K562 (cell line): ENCODE measurements around the gene STK32C. TPM values are rescaled to one million over a fixed set of nuclear protein-coding genes. Genes with fewer than 3 reads are reported as not detected.

Source experiments
- ATAC-seq: fragments of 200-7000 bp; cut with Tn5 transposase; 3 replicates; pipeline ENCODE4 v1.9.1; 2020; ENCODE audit warnings: moderate library complexity
- BruUV-seq: library from RNA; stranded (reverse); fragments of 400-500 nt; replicated peaks from 2 replicates; lab custom pipeline; 2021; lab: Mats Ljungman, UMichigan
- CTCF ChIA-PET: fragments of 300-600 bp; formaldehyde crosslinking; extraction: SDS; loops from one replicate; lab custom pipeline; 2021; ENCODE audit warnings: low intra/inter-chr PET ratio; lab: Yijun Ruan, JAX
- POLR2A ChIA-PET: fragments of 300-600, 350-650 bp; sonication (Branson Sonifier 250); formaldehyde crosslinking; extraction: SDS; loops from one replicate; lab custom pipeline; 2021; ENCODE audit warnings: antibody characterized with exemption, inconsistent platforms; lab: Yijun Ruan, JAX
- DNase-seq, 4 experiments: peaks; one replicate each; pipeline versions ENCODE4 v3.0.0 to v3.0.0-alpha.2; 2011 to 2018; ENCODE audit warnings: low spot score in 3 of 4, mixed read lengths in 3 of 4; ENCODE audit errors: extremely low read depth in 1 of 4
- FAIRE-seq: peaks from 2 replicates; lab custom pipeline; 2011; peaks lifted over from hg19 to GRCh38; lab: Jason Lieb, UNC
- H2AFZ ChIP-seq: 2 replicates; pipeline ENCODE4 v1.6.0; 2011; ENCODE audit warnings: low read depth, low read length, control low read depth, inconsistent platforms
- H3K27ac ChIP-seq: fragments of 200-600 bp; 3 replicates; pipeline ENCODE4 v1.8.0; 2011; ENCODE audit warnings: low read depth, mild to moderate bottlenecking, control low read depth, inconsistent platforms, low read length, moderate library complexity, mixed read lengths; ENCODE audit errors: extremely low read depth
- H3K27me3 ChIP-seq, 2 experiments: fragments of 300-600 bp in 1 of 2; 2 replicates in 1 of 2; 3 replicates in 1 of 2; pipeline versions ENCODE4 v1.6.0 to v1.8.0; 2011; ENCODE audit warnings: inconsistent platforms in 2 of 2, low read length in 2 of 2, mild to moderate bottlenecking in 1 of 2, mixed read lengths in 1 of 2, moderate library complexity in 1 of 2; ENCODE audit not compliant: control insufficient read depth in 2 of 2, insufficient read depth in 2 of 2
- H3K36me3 ChIP-seq: fragments of 300-600 bp; 3 replicates; pipeline ENCODE4 v1.8.0; 2011; ENCODE audit warnings: mild to moderate bottlenecking, low read length, inconsistent platforms; ENCODE audit not compliant: control insufficient read depth, insufficient read depth
- H3K4me1 ChIP-seq, 2 experiments: fragments of 200-600 bp in 1 of 2; replicated peaks in 1 of 2; 2 replicates in 1 of 2; 3 replicates in 1 of 2; pipeline versions ENCODE4 v1.5.1 to v1.8.0; 2011; ENCODE audit warnings: inconsistent platforms in 2 of 2, low read length in 2 of 2, mild to moderate bottlenecking in 1 of 2, mixed read lengths in 1 of 2, moderate library complexity in 1 of 2; ENCODE audit not compliant: control insufficient read depth in 2 of 2, insufficient read depth in 2 of 2
- H3K4me2 ChIP-seq: 2 replicates; pipeline ENCODE4 v1.6.1; 2011; ENCODE audit warnings: low read length, control low read depth, inconsistent platforms, mixed read lengths; ENCODE audit not compliant: insufficient read depth
- H3K4me3 ChIP-seq: fragments of 200-600 bp; sonication (generic), shearing (Covaris generic); 2 replicates; pipeline ENCODE4 v1.5.1; 2016; ENCODE audit warnings: control low read depth, inconsistent platforms
- H3K79me2 ChIP-seq: fragments of 200-600 bp; 3 replicates; pipeline ENCODE4 v1.8.0; 2011; ENCODE audit warnings: low read length, inconsistent platforms; ENCODE audit not compliant: control insufficient read depth, insufficient read depth
- H3K9ac ChIP-seq, 2 experiments: 2 replicates each; pipeline versions ENCODE4 v1.6.0 to v1.6.1; 2011; ENCODE audit warnings: low read depth in 2 of 2, low read length in 2 of 2, control low read depth in 1 of 2, inconsistent platforms in 1 of 2, mild to moderate bottlenecking in 1 of 2, mixed read lengths in 1 of 2; ENCODE audit not compliant: insufficient read depth in 1 of 2
- H3K9me1 ChIP-seq: one replicate; pipeline ENCODE4 v1.6.0; 2011; ENCODE audit warnings: inconsistent platforms, mild to moderate bottlenecking, low read length, moderate library complexity; ENCODE audit not compliant: control insufficient read depth, insufficient read depth
- H3K9me3 ChIP-seq: replicated peaks from 2 replicates; pipeline ENCODE4 v1.5.1; 2011; ENCODE audit warnings: low read depth, low read length, inconsistent platforms; ENCODE audit not compliant: control insufficient read depth, insufficient read depth
- H4K20me1 ChIP-seq: replicated peaks from 2 replicates; pipeline ENCODE4 v1.6.1; 2011; ENCODE audit warnings: low read length, inconsistent platforms, mixed read lengths; ENCODE audit not compliant: control insufficient read depth, insufficient read depth
- CBFA2T3 ChIP-seq: fragments of 450-650 bp; IDR thresholded peaks from 2 replicates; pipeline ENCODE4 v1.6.1; 2017
- DIDO1 ChIP-seq: fragments of 450-650 bp; IDR thresholded peaks from 2 replicates; pipeline ENCODE4 v1.6.1; 2016; ENCODE audit warnings: low read depth, missing biosample characterization, missing genetic modification characterization
- ETS2 ChIP-seq: IDR thresholded peaks from 2 replicates; pipeline ENCODE4 v1.6.1; 2016; ENCODE audit warnings: borderline replicate concordance, missing genetic modification characterization, mild to moderate bottlenecking, moderate library complexity, missing compliant biosample characterization; ENCODE audit not compliant: poor library complexity, severe bottlenecking
- GTF2F1 ChIP-seq: IDR thresholded peaks from 2 replicates; pipeline ENCODE4 v1.6.1; 2011; ENCODE audit warnings: low read depth, low read length, improper control_type of control experiment
- HDAC3 ChIP-seq: fragments of 450-650 bp; IDR thresholded peaks from 2 replicates; pipeline ENCODE4 v1.6.1; 2018; ENCODE audit warnings: borderline replicate concordance, mild to moderate bottlenecking, moderate library complexity; ENCODE audit not compliant: partially characterized antibody
- NFRKB ChIP-seq: fragments of 450-650 bp; IDR thresholded peaks from 2 replicates; pipeline ENCODE4 v1.6.1; 2016; ENCODE audit warnings: low read depth
- PCBP2 ChIP-seq: fragments of 200-400 bp; formaldehyde crosslinking; IDR thresholded peaks from 2 replicates; pipeline ENCODE4 v1.6.1; 2018; ENCODE audit warnings: low read length, low read depth, mild to moderate bottlenecking, moderate library complexity; ENCODE audit not compliant: poor library complexity, severe bottlenecking
- PHB2 ChIP-seq: fragments of 450-650 bp; IDR thresholded peaks from 2 replicates; pipeline ENCODE4 v1.6.1; 2017; ENCODE audit warnings: low read depth
- PHF8 ChIP-seq: fragments of 200-600 bp; sonication (generic); IDR thresholded peaks from 2 replicates; pipeline ENCODE4 v1.6.1; 2012; ENCODE audit warnings: mixed run types, mild to moderate bottlenecking, inconsistent platforms, low read length, moderate library complexity, borderline replicate concordance
- ZKSCAN3 ChIP-seq: fragments of 250-450 bp; sonication (Bioruptor Pico); IDR thresholded peaks from 2 replicates; pipeline ENCODE4 v1.4.0; 2020
- ZNF282 ChIP-seq: sonication (generic); formaldehyde crosslinking; IDR thresholded peaks from 2 replicates; pipeline ENCODE4 v1.8.1; 2023; ENCODE audit warnings: missing genetic modification reagents
- ZNF354B ChIP-seq: fragments of 250-450 bp; sonication (Bioruptor Pico); IDR thresholded peaks from 2 replicates; pipeline ENCODE4 v1.4.0; 2020
- WGBS: fragments of 100-300 bp; shearing (Covaris generic); methylation state at CpG from one replicate; pipeline ENCODE4 v1.1.6; 2016; ENCODE audit warnings: low coverage, mixed read lengths; ENCODE audit not compliant: insufficient coverage; ENCODE audit errors: missing lambda C conversion rate; 5-methylcytosine and 5-hydroxymethylcytosine counted together
- in situ Hi-C: fragments of 300-500 bp; cut with MboI; formaldehyde crosslinking; loops from 4 replicates; pipeline ENCODE4 v1.15.0; 2018; ENCODE audit warnings: inconsistent platforms, mixed read lengths
- intact Hi-C: fragments of 100-400 bp; cut with micrococcal nuclease; formaldehyde crosslinking; loops from 2 replicates; pipeline ENCODE4 v1.14.2; 2022
- polyA plus RNA-seq, 8 experiments: library from polyadenylated mRNA; depleted of rRNA in 4 of 8; stranded (reverse) in 5 of 8; unstranded in 3 of 8; fragments of >200 nt; fragmentation: Nextera tagmentation in 2 of 8; fragmentation: Illumina TruSeq in 1 of 8; extraction: Ambion mirVana in 2 of 8; extraction: Trizol in 1 of 8; gene quantifications; 2 replicates each; pipeline versions ENCODE4 v1.2.1 to v1.2.3, GENCODE V29; 2011 to 2014; ENCODE audit warnings: inconsistent platforms in 1 of 8, missing spikeins in 1 of 8
- total RNA-seq, 7 experiments: library from RNA; depleted of rRNA in 6 of 7; stranded (reverse); fragments of >200 nt in 6 of 7; fragmentation: Illumina TruSeq in 2 of 7; extraction: Trizol in 2 of 7; gene quantifications; 2 replicates each; pipeline versions ENCODE4 v1.2.1 to v1.2.3, GENCODE V29; 2011 to 2021; ENCODE audit warnings: low replicate concordance in 1 of 7
- TF ChIP-seq, protein P1 (sequence below): fragments of 150-350 bp; IDR thresholded peaks from 2 replicates; pipeline ENCODE4 v1.6.1; 2014; ENCODE audit warnings: low read depth, mild to moderate bottlenecking, low read length, borderline replicate concordance
- TF ChIP-seq, protein P2 (sequence below): sonication (generic); formaldehyde crosslinking; IDR thresholded peaks from 2 replicates; pipeline ENCODE4 v1.8.0; 2023; ENCODE audit warnings: mild to moderate bottlenecking, missing genetic modification reagents

Gene STK32C
- total and polyA plus RNA-seq, 9 of the 15 experiments (the other 6 are each of a cell fraction or from before 2014, with no cell fraction given), result 1.5 to 20.9 (median 6.5) TPM

DNA sequence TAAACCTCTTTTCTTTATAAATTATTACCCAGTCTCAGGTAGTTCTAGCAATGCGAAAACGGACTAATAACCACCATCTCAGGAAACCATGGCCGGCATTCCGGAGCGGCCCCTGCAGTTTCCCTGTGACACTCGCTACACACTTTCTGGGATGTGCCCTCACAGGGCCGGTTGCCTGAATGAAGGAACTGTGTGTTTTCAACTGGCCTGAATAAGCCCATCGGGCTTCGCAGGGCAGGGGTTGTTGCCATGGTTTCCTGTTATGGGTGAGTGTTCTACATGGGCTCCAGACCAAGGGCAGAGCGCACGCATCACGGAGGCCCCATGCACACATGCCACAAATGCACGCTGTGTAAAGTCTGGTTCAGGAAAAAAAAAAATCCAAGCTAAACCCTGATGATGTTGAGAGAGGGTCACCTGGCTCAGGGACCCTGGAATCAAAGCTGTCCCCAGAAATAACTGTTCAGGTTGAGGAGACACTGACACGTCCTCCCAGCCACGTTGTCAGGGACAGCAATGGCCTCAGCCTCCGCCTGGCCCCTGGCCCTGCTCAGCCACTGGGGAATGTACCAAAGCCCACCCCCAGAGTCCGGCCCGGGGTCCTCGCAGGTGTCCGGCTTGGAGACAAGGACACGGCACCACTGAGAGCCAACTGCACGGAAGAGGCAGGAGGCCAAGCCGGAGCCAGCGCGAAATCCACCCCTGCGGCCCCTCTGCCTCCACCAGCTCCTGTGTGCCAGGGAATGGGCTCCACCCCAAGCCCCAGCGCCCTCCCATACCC lies 47.9 kb downstream of the STK32C start (continued):
- no peak for TF ChIP-seq GTF2F1
- TF ChIP-seq, protein P1, sequence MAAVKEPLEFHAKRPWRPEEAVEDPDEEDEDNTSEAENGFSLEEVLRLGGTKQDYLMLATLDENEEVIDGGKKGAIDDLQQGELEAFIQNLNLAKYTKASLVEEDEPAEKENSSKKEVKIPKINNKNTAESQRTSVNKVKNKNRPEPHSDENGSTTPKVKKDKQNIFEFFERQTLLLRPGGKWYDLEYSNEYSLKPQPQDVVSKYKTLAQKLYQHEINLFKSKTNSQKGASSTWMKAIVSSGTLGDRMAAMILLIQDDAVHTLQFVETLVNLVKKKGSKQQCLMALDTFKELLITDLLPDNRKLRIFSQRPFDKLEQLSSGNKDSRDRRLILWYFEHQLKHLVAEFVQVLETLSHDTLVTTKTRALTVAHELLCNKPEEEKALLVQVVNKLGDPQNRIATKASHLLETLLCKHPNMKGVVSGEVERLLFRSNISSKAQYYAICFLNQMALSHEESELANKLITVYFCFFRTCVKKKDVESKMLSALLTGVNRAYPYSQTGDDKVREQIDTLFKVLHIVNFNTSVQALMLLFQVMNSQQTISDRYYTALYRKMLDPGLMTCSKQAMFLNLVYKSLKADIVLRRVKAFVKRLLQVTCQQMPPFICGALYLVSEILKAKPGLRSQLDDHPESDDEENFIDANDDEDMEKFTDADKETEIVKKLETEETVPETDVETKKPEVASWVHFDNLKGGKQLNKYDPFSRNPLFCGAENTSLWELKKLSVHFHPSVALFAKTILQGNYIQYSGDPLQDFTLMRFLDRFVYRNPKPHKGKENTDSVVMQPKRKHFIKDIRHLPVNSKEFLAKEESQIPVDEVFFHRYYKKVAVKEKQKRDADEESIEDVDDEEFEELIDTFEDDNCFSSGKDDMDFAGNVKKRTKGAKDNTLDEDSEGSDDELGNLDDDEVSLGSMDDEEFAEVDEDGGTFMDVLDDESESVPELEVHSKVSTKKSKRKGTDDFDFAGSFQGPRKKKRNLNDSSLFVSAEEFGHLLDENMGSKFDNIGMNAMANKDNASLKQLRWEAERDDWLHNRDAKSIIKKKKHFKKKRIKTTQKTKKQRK, result no peak

DNA sequence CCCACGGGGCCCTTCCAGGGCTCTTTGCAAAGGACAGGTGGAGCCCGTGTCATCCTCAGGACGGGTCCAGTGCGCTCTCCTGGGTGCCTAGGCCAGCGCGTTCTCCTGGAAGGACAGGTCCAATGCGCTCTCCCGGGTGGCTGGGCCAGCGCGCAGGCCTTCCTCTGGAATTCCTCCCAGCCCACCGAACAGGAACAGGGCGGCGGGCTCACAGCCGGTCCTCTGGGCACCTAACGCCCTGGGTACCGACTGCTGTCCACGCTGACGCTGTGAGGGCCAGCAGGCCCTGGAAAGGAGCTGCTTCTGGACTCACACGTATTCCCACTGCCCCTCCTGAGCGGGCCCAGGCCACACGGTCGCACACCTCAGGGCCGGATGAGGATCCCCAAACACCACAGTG lies 49.3 kb downstream of the STK32C start:
- BruUV-seq, result no TSS peak
- no peak for DNase-seq
- in situ Hi-C loops (no loop called here), intact Hi-C loops (no loop called here)
- Histone ChIP-seq H3K4me1 (peaks cover 0 to 8% of the 10 kb centered on the region in 2 experiments; a peak in 2 of 5 replicates), H4K20me1 (no peaks in the 10 kb centered on the region), H3K4me2 (no peak overlapping the region), H3K27ac (no peak overlapping the region), H3K79me2 (no peaks in the 10 kb centered on the region), H3K9me3 (no peaks in the 10 kb centered on the region), H3K9me1 (no peaks in the 10 kb centered on the region), H3K9ac (no peak overlapping the region), H3K27me3 (peaks cover 0 to 35% of the 10 kb centered on the region in 2 experiments; a peak in 2 of 5 replicates), H3K4me3 (no peak overlapping the region), H2AFZ (no peak overlapping the region), H3K36me3 (no peaks in the 10 kb centered on the region)
- ChIA-PET CTCF (no interaction called here), POLR2A (no interaction called here)
- 40% methylated on average over 14 of the region's 23 CpGs for WGBS
- no peak for FAIRE-seq
- ATAC-seq, result no peak
- no peak for TF ChIP-seq PHF8
- no peak for TF ChIP-seq ZNF354B
- no peak for TF ChIP-seq ZKSCAN3 (CRISPR knock-in tag)
- TF ChIP-seq PCBP2, result no peak
- TF ChIP-seq NFRKB, result no peak
- TF ChIP-seq DIDO1 (tag), result no peak
- TF ChIP-seq ETS2 (tag), result no peak
- no peak for TF ChIP-seq HDAC3
- no peak for TF ChIP-seq PHB2
- TF ChIP-seq, protein P2, sequence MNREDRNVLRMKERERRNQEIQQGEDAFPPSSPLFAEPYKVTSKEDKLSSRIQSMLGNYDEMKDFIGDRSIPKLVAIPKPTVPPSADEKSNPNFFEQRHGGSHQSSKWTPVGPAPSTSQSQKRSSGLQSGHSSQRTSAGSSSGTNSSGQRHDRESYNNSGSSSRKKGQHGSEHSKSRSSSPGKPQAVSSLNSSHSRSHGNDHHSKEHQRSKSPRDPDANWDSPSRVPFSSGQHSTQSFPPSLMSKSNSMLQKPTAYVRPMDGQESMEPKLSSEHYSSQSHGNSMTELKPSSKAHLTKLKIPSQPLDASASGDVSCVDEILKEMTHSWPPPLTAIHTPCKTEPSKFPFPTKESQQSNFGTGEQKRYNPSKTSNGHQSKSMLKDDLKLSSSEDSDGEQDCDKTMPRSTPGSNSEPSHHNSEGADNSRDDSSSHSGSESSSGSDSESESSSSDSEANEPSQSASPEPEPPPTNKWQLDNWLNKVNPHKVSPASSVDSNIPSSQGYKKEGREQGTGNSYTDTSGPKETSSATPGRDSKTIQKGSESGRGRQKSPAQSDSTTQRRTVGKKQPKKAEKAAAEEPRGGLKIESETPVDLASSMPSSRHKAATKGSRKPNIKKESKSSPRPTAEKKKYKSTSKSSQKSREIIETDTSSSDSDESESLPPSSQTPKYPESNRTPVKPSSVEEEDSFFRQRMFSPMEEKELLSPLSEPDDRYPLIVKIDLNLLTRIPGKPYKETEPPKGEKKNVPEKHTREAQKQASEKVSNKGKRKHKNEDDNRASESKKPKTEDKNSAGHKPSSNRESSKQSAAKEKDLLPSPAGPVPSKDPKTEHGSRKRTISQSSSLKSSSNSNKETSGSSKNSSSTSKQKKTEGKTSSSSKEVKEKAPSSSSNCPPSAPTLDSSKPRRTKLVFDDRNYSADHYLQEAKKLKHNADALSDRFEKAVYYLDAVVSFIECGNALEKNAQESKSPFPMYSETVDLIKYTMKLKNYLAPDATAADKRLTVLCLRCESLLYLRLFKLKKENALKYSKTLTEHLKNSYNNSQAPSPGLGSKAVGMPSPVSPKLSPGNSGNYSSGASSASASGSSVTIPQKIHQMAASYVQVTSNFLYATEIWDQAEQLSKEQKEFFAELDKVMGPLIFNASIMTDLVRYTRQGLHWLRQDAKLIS (CRISPR knock-in tag), result no peak
- TF ChIP-seq ZNF282 (CRISPR knock-in tag), result no peak
- no peak for TF ChIP-seq CBFA2T3
